NCI-H510A (cell line): ENCODE results near the gene HAGH.

Experiments
- DNase-seq: peaks from one replicate; lab custom pipeline; 2025; lab: John Stamatoyannopoulos, UW

The HAGH gene

DNA sequence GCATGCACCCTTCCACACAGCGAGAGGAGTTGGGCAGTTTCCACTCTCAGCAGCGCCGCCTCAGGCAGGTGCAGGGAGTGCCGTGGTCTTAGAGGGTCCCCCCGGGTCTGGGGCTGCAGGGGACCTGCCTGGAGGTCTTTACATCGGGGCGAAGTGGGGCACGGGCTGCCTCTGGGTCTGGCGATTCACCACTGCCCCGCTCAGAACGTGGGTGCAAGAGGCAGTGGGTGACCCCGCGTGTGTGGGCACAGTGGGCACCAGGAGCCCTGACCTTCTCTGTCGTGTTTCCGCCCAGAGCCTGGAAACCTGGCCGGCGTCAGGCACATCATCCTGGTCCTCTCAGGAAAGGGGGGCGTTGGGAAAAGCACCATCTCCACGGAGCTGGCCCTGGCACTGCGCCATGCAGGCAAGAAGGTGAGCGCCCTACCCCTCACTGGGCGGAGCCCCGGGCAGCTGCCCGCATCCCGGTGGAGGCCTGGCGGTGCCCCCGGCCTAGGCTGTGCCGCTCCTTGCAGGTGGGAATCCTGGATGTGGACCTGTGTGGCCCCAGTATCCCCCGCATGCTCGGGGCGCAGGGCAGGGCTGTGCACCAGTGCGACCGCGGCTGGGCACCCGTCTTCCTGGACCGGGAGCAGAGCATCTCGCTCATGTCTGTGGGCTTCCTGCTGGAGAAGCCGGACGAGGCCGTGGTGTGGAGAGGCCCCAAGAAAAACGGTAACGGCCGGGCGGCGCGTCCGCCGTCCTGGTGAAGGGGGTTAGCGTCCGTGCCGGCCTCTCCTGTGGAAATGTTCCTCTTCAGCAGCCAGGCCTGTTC is 40.2 kb downstream of the HAGH start:
- DNase-seq = no peak

DNA sequence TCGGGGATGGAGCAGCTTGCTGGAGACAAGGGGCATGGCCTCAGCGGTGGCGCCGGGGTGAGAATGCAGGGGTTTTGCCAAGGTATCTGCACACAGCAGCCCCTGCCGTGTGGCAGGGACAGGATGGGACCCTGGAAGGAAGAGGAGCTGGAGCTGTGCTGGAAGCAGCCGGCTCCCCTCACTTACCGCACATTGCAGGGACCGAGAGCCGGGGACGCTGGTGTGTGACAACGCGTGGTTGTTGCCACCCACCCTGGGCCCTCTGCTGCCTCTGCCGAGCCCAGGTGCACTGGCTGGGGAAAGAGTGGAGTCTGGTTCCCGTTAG is 40.8 kb downstream of the HAGH start:
- DNase-seq = no peak

DNA sequence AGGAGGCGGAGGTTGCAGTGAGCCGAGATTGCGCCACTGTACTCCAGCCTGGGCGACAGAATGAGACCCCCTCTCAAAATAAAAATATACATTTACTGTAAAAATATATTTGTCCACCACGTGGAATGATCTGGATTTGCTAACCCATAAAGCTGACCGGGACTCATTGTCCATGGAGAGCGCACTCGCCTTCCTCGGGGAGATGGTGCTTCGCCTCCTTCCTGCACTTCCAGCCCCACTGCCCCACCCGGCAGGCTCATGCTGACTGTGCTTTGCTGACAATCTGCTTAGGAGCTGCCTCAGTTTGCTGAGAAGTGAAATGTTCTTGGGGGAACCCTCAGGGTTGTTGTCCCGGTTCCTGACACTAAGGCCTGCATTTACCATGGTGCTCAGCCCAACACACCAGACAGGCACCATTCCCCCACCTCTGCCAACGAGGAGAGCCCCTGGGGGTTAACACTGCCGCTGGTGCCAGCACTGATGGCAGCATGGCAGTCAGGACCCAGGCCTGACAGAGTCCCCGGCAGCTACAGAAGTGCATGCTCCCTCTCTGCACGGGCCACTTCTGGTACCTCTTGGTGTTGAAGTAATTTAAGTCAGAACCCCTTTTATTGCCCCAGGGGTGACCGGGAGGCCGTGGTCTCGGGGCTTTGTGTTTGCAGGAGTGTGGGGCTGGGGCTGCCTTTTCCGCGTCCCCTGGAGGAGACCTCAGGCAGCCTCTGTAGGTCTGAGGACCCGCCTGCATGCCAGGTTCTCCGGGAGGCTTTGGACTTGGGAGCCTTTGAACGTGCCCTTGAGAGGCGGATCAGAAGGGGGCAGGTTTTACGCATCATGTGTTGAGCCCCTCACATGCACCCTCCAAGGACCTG is 41.4 kb downstream of the HAGH start:
- DNase-seq = no peak

DNA sequence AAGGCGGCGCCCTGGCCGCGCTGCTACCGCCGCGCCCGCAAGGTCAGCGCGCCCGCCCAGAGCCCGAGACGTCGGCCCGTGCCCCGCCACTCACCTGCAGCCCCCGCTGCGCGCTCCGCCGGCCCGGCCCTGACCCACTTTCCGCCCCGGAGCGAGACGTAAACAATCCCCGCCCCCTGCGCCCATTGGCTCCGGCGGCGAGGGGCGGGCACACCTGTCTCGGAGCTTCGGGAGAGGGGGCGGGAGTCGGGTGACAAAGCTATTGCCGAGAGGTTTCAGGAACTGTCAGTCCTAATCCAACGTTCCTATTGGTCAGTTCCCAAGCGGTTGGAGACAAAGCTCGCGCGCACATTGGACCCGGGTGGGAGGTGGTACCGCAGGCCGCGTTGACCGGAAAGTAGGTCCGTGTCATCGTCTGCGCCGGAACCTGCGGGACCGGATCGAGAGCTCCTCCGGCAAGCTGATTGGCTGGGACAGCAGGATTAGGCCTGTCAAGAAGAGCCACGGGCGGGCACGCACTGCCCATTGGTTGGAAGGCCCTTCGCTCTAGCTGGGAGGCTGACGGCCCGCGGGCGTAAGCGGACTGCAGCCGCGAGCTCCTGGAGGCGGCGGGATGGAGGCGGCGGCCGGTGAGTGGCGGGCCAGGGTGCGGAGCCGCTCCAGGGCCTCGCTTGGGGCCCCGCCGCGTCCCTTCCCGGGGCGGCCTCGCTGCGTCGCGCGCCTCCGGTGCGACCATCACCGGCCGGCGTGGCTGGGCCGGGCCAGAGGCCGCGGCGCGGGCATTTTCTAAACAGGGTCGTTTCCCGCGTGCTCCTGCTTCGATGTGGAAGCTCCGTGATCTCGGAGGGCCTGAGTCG is 44.0 kb downstream of the HAGH start, which contains the start of the genes NUBP2 and SPSB3:
Gene NUBP2 (plus strand): TSS at position 553 of the 857 bp plus-strand sequence. CDS start 61 bp downstream, at position 614.
Gene SPSB3 (minus strand): TSS at position 164 of the 857 bp plus-strand sequence. CDS start 1,088 bp downstream, outside the sequence.
- DNase-seq = peak; percentile 96

DNA sequence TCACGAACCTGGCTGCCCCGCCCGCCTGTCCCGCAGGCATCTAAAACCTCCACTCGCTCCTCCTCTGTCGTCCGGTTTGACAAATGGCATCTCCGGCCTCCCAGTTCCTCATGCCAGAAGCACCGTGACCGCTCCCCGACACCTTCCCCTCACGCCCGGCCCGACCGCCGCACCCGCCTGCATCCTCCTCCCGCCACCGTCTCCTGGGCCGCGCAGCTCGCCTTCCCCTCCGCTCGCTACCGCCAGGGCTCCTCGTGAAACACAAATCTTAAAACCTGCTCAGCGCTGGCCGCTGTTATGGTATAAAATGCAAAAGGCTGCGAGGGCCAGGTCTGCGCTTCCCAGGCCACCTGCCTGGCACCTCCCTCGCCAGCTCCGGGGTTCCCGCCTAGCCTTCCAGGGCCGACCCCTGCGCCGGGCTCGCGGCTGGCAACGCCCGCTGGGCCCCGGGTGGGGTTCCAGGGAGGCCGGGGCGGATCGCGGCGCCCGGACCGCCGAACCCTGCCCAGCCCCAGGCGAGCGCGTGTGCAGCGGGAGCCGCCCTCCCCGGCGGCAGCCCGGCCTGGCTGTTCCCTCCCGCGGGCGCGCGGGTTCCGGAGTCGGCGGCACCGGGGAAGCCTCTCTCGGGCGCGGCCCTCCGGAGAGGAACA is 44.7 kb downstream of the HAGH start:
- DNase-seq = no peak

DNA sequence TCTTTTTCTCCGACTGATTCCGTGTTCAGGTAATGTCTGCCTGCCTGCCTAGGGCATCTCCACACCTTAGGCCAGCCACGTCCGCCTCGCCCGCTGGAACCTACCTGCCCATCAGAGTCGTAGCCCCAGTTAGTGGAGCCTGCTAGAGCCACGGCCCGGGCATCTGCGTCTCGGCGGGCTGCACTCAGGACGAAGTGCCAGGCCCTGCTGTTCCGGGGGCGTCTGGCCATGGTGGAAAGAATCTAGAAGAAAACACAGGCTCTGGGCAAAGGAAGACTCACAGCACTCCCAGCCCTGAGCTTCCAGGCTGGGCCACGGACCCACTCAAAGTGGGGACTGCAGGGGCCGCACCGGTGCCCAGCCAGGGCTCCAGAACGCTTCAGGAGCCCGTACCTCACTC is 45.4 kb downstream of the HAGH start:
- DNase-seq = no peak

DNA sequence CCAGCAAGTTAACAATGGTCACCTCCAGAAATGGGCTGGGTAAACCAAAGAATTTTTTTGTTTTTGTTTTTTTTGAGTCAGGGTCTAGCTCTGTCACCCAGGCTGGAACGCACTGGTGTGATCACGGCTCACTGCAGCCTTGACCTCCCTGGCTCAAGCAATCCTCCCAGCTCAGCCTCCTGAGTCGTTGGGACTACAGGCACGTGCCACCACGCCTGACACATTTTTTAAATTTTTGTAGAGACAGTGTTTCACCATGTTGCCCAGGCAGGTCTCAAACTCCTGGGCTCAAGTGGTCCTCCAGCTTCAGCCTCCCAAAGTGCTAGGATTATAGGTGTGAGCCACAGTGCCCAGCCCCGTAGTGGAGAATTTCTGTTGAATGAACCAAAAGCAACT is 46.0 kb downstream of the HAGH start:
- DNase-seq = no peak

DNA sequence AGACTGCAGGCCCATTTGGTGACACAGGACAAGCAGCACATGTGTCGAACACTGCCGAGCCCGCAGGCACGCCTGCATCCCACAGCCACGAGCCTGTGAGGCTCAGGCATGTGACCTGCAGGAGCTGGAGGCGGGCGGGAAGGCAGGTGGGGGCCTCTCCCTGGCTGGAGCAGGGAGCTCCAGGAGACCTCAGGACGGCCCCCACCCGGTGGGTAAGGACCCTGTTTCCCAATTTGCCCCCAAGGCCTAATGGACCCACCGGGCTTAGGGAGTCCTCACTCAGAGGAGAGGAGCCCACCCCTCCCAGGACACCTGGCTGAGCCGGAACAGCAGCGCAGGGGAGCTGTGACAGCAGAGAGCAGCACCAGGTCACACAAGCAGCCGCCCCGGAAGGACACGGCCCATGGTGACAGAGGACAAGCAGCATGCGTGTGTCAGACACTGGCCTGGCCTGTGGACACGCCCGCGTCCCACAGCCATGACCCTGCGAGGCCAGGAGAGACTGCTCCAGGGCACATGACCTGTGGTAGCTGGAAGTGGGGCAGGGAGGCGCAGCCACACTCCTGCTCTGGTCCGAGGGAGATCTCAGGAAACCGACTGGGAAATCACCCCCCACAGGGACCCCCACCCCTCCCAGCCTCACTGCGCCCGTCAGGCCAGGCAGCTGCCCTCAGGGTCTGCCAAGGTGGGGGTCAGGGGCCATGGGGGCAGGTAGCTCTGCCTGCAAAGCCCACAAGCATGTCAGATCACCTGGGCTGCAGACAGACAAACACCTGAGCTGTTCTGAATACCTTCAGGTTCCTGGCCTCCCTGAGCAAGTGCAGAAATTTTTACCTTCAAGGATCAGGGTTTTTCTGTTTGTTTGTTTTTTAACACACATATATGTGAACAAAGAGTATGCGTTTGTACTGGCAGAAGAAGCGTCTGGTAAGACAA is 46.6 kb downstream of the HAGH start:
- DNase-seq = no peak

DNA sequence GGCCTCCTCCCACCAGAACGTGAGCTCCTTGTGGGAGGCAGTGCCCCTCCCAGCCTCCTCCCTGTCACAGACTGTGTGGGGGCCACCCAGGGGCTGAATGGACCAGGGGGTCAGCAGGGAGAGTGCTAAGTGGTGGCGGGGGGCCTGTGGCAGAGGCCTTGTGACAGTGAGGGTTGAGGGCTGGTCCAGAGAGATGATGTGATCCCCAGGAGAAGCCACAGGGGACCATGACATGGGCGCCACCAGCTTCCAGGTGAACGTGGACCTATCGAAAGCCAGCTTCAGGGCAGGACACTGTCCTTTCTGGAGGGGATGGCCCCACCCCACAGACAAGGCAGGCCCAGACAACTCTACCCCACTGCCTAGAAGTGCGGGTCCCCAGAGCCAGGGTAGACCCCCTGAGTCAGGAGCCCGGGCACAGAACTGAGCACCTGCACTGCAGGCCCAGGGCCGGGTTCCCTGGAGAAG is 47.4 kb downstream of the HAGH start:
- no peak for DNase-seq

DNA sequence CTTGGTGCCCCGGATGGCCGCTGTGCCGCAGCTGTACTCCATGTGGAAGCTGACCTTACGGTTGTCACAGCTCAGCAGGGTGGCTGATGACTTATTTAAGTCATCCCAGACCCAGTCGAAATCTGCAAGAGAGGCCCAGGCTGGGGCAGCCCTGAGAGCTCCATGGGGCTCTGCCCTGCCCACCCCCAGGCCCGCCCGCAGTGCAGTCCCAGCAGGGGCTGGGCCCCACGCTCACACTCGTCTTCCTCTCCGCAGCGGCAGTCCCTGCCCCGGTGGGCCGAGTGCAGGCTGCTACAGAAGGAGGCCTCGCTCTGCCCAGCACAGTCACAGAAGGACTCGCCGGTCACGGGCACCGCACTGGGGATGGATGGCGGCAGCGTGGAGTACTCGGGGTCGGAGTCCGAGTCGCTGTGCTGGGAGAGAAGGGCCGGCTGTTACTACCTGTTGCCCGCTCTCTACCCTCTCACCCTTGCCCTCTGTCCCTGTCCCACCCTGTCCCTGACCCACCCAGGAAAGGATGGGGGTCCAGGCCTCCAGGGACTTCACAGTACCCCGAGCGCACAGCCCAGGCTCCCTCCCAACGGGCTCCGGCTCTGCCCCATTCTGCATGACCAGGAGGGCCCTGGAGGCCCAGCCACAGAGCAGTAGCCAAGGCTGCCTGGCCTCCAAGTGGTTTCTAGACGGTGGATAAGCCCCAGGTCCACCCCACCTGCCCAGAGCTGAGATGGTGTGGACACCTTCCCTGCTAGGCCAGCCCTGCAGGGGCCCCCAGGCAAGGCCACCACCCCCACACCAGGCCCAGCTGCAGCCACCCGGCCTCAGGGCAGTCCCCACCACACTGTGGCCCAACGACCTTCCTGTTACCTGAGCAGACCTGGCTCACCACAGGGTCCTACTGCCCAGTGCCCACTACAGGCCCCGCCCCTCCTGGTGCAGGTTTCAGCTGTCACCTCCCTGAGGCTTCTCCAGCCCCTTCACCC is 48.1 kb downstream of the HAGH start:
- DNase-seq = no peak

DNA sequence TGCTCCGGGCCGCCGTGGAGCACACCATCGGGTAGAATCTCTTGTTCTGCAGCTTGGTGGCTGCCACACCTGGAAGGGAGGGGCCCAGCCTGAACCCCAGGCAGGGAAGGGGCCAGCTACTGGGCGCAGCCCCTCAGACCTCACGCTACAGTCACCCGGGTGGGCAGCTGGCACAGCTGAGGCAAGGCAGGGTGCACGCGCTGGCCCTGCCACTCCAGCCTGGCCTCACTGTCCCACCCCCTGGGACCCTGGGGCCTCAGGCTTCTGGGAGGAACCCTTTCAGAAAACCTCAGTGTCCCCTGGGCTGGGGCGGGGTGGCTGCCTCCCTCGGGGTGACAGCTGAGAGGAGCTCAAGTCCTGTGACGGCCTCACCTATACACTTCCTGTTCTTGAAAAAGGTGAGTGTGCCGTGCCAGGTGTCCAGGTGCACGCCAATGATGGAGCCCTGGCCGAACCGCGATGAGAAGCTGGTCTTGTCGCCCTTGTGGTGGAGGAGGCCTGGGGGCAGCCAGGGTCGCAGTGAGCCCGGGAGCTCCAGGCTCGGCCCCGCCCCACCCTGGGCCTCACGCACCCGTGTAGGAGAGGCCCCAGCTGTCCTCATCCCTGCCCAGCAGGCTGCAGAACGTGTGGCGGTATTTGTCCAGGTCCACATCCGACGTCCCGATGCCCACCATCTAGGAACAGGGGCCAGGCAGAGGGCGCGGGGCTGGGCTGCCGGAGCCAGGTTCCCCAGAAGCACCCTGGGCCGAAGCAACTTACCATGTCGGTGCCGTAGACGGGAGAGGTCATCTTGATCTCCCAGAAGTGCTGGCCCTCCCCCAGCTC is 49.0 kb downstream of the HAGH start:
- DNase-seq = no peak

DNA sequence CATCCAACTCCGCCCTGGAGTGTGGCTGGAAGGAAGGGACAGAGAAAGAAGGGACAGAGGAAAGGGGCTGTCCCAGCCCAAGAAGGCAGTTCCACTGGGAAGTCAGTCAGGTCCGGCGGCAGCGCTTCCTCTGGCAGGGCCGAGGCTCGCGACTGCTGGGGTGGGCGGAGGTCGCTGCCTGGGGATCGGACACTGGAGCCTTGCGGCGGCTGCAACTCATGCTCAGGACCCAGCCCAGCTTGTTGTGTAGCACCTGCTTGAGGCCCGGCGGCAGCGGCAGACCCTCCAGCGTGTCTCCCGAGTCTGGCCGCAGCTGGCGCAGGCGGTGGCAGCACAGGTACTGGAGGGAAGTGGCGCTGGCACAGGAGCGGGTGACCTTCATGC is 49.6 kb downstream of the HAGH start:
- DNase-seq = no peak

DNA sequence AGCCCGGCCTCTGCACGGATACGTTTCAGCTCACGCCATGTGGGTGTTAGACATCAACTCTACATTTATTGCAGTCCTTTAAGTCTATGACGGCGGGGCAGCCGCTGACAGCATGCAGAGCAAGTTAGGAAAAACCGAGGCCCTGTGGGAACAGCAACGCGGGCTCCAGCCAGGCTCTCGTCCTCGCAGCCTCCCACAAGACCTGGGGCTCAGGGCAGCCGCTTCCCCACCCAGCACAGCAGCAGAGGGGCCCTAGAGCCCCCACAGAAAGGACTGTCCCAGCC is 50.0 kb downstream of the HAGH start:
- DNase-seq = no peak

DNA sequence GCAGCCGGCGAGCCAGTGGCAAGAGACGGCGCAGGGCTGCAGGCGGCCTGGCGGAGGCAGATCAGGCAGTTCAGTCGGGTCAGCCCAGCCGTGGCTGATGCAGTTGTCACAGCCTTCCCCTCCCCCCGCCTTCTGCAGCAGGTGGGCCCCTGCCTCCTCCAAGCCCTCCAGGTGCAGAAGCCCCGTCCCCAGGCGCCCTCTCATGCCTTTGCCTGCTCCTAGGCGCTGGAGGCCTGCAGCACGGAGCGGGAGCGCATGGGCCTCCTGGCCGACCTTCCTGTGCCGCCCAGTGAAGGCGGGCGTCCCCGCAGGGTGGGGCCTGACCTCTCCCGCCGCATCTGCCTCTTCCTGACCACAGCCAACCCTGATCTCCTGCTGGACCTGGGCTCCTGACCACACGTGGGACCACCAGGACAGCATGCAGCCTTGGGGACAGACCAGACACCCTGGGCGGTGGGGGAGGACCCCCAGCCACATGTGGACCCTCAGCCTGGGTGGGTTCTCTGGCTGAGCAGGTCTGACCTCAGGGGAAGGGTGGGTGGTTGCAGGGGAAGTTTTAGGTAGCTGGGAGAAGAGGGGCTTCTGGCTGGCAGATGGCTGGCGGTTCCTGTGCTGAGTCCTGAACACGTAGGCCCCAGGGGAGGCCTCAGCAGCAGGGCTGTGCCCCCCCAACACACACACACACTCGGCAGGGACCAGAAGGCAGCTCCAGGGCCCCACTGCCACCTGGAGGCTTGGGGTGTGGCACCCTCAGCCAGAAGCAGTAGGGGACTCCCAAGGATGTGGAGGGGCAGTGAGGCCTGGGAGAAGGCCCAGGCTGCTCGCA is 50.6 kb downstream of the HAGH start:
- no peak for DNase-seq

DNA sequence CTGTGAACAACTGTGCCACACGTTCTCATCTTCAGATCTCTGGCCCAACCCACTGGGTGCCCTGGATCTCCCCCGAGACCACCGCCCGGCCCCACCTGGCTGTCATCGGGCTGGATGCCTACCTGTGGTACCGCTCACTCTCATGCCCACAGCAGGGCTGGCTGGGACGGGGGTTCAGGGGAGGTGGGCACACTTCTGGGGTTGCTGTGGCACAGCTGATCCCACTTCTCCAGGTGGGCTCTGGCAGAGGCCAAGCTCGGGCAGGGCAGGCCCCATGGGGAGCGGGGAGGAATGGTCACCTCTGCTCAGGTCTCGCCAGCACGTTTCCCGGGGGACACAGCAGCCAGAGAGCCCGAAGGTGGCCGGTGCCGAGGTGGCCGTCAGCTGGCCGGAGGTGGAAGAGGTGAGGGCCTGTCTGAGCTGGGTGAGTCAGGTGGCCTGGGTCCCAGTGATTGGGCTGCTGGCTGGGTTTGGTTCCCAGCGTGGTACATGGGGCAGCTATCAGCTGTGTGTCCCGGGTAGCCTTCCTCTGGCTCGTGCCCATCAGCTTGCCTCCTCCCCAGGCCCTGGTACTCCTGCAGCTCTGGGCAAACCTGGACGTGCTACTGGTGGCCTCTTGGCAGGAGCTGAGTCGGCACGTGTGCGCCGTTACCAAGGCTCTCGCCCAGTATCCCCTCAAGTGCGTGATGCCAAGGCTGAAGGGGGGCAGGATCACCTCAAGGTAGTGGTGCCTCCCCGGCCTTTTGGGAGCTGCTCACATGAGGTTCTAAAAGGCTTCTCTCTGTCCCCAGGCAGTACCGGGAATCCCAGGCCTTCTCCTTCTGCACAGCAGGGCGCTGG is 51.4 kb downstream of the HAGH start:
- no peak for DNase-seq

DNA sequence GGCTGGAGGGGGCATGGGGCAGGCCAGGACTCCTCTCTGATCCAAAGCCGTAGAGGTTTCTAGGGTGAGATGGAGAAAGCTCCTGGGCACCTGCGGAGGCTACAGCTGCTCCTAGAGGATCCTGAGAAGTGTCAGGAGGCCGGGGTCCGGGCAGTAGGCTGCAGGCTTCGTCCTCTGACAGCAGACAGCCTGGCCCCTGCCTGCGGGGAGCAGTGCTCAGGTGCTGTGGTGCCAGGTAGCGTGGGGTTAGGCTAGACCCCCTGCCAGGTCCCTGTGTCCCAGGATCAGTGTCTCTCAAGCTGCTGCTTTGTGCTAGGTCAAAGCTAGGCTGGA is 52.2 kb downstream of the HAGH start:
- no peak for DNase-seq
